NCI-H524 (cell line): Measurements from ENCODE around the gene DISC1.
"Not testable (repeated sequence)": the region's sequence is repeated elsewhere in the genome, so short reads cannot be mapped to it uniquely, and the experiment has no call there.

Experiments used
- DNase-seq, 2 experiments: peaks; one replicate each; lab custom pipeline; 2025; lab: John Stamatoyannopoulos, UW

Gene DISC1

GRCh38 chr1:231774719-231775335 lies 148.2 kb downstream of the DISC1 start:
- DNase-seq: no peak

- DNase-seq: no peak
Observed at GRCh38 chr1:231776010-231776756, 149.6 kb downstream of the DISC1 start.

GRCh38 chr1:231776757-231777062 lies 150.1 kb downstream of the DISC1 start:
- no peak for DNase-seq

- DNase-seq: no peak
Observed at GRCh38 chr1:231778009-231778719, 151.6 kb downstream of the DISC1 start.

DNA sequence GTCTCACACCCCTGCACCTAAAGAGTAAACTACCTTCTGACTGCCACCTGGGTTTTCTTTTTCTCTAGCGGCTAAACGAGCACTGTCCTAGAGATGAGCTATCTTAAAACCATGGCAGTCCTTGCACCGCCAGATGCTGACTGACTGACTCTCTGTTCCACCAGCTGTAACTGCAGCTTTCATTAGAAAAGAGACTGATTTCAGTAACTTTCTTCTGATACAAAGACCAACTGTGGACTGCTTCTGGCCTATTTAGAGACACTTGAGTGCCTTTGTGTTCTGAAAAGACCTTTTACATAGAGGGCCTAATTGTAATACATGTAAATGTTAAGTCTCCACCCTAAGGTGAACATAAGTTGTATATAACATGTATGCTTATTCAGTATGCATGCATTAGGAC lies 152.5 kb downstream of the DISC1 start:
- no peak for DNase-seq

- DNase-seq: no peak
Observed at GRCh38 chr1:231781892-231782291, 155.3 kb downstream of the DISC1 start.

- DNase-seq: not testable (repeated sequence)
Observed at GRCh38 chr1:231785073-231785472, 158.5 kb downstream of the DISC1 start.

- DNase-seq: no peak
Observed at GRCh38 chr1:231786126-231786525, 159.5 kb downstream of the DISC1 start.

DNA sequence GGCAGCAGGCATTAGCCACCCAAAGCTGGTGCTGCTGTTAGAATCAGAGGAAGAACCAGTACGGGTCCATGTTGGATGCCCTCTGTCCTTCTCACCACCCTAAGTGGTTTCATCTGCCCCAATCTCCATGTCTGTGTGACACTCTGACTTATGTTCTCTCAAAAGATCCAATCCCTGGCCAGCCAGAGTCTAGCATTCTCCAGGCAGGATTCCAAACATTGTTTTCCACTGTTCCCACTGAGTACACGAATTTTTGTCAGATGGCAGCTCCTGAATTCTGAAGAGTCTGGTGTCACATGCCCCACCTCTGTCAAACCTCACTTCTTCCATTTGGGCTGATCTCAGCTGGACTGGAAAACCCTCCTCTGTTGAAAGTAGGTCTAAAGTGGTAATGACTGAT lies 166.0 kb downstream of the DISC1 start:
- DNase-seq: no peak

DNA sequence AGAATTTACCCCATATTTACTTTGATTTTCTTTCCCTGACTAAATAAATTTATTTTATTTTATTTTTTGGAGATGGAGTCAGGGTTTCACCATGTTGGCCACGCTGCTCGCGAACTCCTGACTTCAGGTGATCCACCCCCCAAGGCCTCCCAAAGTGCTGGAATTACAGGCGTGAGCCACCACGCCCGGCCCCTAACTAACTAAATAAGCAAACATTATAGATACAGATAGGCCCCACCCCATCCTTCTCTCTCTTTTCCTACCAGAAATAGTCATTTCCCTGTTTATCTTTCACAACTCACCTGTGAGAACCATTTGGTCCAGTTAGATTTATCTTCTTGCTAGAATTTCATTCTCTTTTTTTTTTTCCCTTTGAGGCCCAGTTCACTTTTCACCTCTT lies 167.3 kb downstream of the DISC1 start:
- DNase-seq: no peak

GRCh38 chr1:231796141-231796540 lies 169.6 kb downstream of the DISC1 start:
- no peak for DNase-seq

GRCh38 chr1:231799363-231799986 lies 172.9 kb downstream of the DISC1 start:
- no peak for DNase-seq

GRCh38 chr1:231800108-231800507 lies 173.5 kb downstream of the DISC1 start:
- no peak for DNase-seq

GRCh38 chr1:231801042-231801585 lies 174.5 kb downstream of the DISC1 start:
- no peak for DNase-seq

GRCh38 chr1:231803353-231803752 lies 176.8 kb downstream of the DISC1 start:
- DNase-seq: no peak

- DNase-seq: peak; percentile 86 to 95
Observed at GRCh38 chr1:231806623-231807495, 180.3 kb downstream of the DISC1 start.

GRCh38 chr1:231807541-231807940 lies 181.0 kb downstream of the DISC1 start:
- peak; percentile 86 to 95 for DNase-seq

- peak in 1 of 2 experiments; percentile 39 for DNase-seq
Observed at GRCh38 chr1:231808116-231808515, 181.5 kb downstream of the DISC1 start.

DNA sequence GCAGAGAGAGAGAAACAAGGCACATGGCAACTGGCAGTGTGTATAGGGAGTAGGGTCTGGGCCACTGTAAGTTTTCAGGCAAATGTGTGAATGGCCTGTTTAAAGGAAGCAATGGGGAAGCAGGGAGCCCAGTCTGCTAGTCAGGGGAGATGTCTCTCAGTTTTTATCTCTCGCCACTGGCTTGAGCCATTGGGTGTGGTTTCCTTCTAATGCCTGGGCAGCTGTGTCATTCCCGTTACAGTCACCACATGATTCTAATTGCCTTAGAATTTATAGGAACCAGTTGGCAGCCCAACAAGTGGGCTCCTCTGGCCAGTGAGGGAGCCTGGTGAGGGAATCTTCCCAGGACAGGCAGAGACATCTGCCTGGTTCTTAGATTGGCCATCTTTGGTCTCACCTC lies 182.4 kb downstream of the DISC1 start:
- peak; percentile 1 to 48 for DNase-seq

DNA sequence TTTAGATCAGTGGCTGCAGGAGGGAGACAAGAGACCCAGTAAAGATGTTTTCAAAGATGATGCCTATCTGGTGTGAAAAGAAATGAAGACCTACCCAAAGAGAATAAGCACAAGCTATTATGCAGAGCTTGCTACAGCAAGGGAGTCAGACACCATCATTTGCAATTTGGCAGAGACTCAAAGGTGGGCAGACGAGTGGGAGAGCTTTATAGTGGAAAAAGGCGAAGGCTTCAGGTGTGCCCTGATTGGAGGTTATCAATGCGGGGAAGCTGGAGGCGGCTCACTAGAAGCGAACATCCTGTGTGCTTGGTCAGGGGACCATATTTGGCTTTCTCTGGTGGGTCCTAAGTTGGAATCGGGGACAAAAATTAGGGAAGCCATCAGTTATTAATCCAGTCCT lies 183.8 kb downstream of the DISC1 start:
- DNase-seq: no peak

DNA sequence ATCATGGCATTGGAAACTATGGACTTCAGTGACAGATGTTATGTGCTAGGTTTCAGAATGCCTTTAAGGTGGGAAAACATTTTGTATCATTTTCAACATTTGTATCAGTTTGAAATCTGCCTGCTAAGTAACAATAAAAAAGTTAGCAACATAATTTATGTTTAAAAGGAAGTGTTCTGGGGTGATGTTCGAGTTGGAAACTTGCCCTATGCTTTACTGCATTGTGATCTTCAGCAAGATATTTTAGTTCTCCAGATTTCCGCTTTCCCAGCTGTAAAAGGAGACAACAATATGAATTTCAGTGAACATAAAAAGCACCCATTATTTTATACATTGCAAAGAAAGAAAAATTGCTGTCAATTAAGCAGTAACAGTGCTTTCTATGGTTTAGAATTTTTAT lies 187.4 kb downstream of the DISC1 start:
- DNase-seq: no peak

DNA sequence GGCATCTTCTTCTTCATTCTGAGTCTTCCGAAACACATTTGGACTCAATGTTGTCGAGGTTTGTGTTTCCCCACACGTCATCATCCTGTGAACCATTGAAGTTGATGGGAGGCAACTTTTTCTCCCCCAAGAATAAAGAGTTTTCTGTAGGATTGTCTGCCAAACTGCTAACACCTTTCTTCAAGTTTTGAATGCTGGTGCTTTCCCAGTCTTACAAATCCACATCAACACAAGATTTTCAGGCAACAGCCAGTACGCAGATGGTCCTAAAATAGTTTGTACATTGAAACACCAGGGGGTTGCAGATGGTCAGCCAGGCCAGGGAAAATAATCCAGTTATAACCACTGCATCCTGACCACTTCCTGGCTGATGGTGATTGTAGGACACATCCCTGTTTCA lies 187.9 kb downstream of the DISC1 start:
- DNase-seq: no peak
